Liver (tissue), 9 donors: ENCODE measurements around the gene ARHGEF9. TPM values are rescaled to one million over a fixed set of nuclear protein-coding genes. Genes with fewer than 3 reads are reported as not detected.

Experiments used
- DNase-seq: peaks from one replicate; pipeline ENCODE4 v3.0.0-alpha.2; 2017; ENCODE audit warnings: low spot score
- H3K27ac ChIP-seq, 2 donors: one replicate each; pipeline ENCODE4 v1.7.0; 2013; ENCODE audit warnings: inconsistent platforms in 2 of 2, low read length in 2 of 2, control low read depth in 1 of 2, low read depth in 1 of 2, mild to moderate bottlenecking in 1 of 2
- H3K27me3 ChIP-seq, 4 donors: one replicate each; pipeline versions ENCODE4 v1.6.1 to v1.7.0; 2013; ENCODE audit warnings: low read length in 3 of 4, inconsistent platforms in 1 of 4, mild to moderate bottlenecking in 1 of 4, moderate library complexity in 1 of 4; ENCODE audit not compliant: control insufficient read depth in 4 of 4, insufficient read depth in 4 of 4
- H3K36me3 ChIP-seq, 4 donors: one replicate each; pipeline versions ENCODE4 v1.6.1 to v1.7.0; 2013; ENCODE audit warnings: low read length in 3 of 4, mild to moderate bottlenecking in 3 of 4, low read depth in 1 of 4, moderate library complexity in 1 of 4; ENCODE audit not compliant: control insufficient read depth in 4 of 4, insufficient read depth in 3 of 4
- H3K4me1 ChIP-seq, 4 donors: one replicate each; pipeline versions ENCODE4 v1.6.1 to v1.7.0; 2013; ENCODE audit warnings: low read length in 3 of 4, mild to moderate bottlenecking in 3 of 4, moderate library complexity in 1 of 4; ENCODE audit not compliant: control insufficient read depth in 4 of 4, insufficient read depth in 4 of 4
- H3K4me3 ChIP-seq, 3 donors: one replicate each; pipeline versions ENCODE4 v1.6.1 to v1.7.0; 2013; ENCODE audit warnings: low read length in 3 of 3, control low read depth in 1 of 3, low read depth in 1 of 3, mild to moderate bottlenecking in 1 of 3
- H3K9ac ChIP-seq, 2 donors: one replicate each; pipeline ENCODE4 v1.7.0; 2013; ENCODE audit warnings: low read length in 2 of 2, mild to moderate bottlenecking in 2 of 2, moderate library complexity in 2 of 2, control low read depth in 1 of 2, low read depth in 1 of 2
- H3K9me3 ChIP-seq, 4 donors: one replicate each; pipeline versions ENCODE4 v1.6.1 to v1.7.0; 2013; ENCODE audit warnings: low read length in 3 of 4; ENCODE audit not compliant: control insufficient read depth in 4 of 4
- ATF3 ChIP-seq: IDR thresholded peaks from 2 replicates; pipeline ENCODE4 v1.6.1; 2016; ENCODE audit warnings: antibody characterized with exemption
- FOXA1 ChIP-seq: IDR thresholded peaks from 2 replicates; pipeline ENCODE4 v1.6.1; 2016; ENCODE audit warnings: antibody characterized with exemption
- FOXA2 ChIP-seq: IDR thresholded peaks from 2 replicates; pipeline ENCODE4 v1.6.1; 2016; ENCODE audit warnings: antibody characterized with exemption
- HNF4A ChIP-seq, 2 donors: conservative IDR thresholded peaks; 2 replicates each; pipeline ENCODE4 v1.6.1; 2016; ENCODE audit warnings: antibody characterized with exemption in 2 of 2, mild to moderate bottlenecking in 2 of 2
- HNF4G ChIP-seq: IDR thresholded peaks from 2 replicates; pipeline ENCODE4 v1.6.1; 2016; ENCODE audit warnings: antibody characterized with exemption
- JUND ChIP-seq, 2 donors: IDR thresholded peaks; 2 replicates each; pipeline ENCODE4 v1.6.1; 2016; ENCODE audit warnings: antibody characterized with exemption in 2 of 2
- NR2F2 ChIP-seq: IDR thresholded peaks from 2 replicates; pipeline ENCODE4 v1.6.1; 2016; ENCODE audit warnings: antibody characterized with exemption
- RAD21 ChIP-seq, 2 donors: IDR thresholded peaks; 2 replicates each; pipeline ENCODE4 v1.6.1; 2016; ENCODE audit warnings: antibody characterized with exemption in 2 of 2, mild to moderate bottlenecking in 2 of 2
- REST ChIP-seq: IDR thresholded peaks from 2 replicates; pipeline ENCODE4 v1.6.1; 2016; ENCODE audit warnings: antibody characterized with exemption, mild to moderate bottlenecking
- RXRA ChIP-seq, 2 donors: IDR thresholded peaks; 2 replicates each; pipeline ENCODE4 v1.6.1; 2017 to 2018; ENCODE audit warnings: antibody characterized with exemption in 2 of 2, mild to moderate bottlenecking in 1 of 2
- SP1 ChIP-seq: IDR thresholded peaks from 2 replicates; pipeline ENCODE4 v1.6.1; 2018; ENCODE audit warnings: antibody characterized with exemption, mild to moderate bottlenecking
- TAF1 ChIP-seq: conservative IDR thresholded peaks from 2 replicates; pipeline ENCODE4 v1.6.1; 2016; ENCODE audit warnings: antibody characterized with exemption, mild to moderate bottlenecking
- YY1 ChIP-seq: IDR thresholded peaks from 2 replicates; pipeline ENCODE4 v1.6.1; 2016; ENCODE audit warnings: antibody characterized with exemption, mild to moderate bottlenecking
- ZBTB33 ChIP-seq: IDR thresholded peaks from 2 replicates; pipeline ENCODE4 v1.6.1; 2016; ENCODE audit warnings: antibody characterized with exemption
- WGBS: extraction: QIAGEN DNeasy Blood & Tissue Kit; methylation state at CpG from one replicate; pipeline ENCODE4 v1.1.7; 2013; 5-methylcytosine and 5-hydroxymethylcytosine counted together
- polyA plus RNA-seq, 2 donors: library from polyadenylated mRNA; stranded (reverse) in 1 of 2; unstranded in 1 of 2; fragments of 200-250 nt in 1 of 2; fragments of >200 nt in 1 of 2; fragmentation: Nextera tagmentation in 1 of 2; extraction: Ambion mirVana in 1 of 2; gene quantifications; one replicate each; pipeline versions ENCODE4 v1.2.1 to v1.2.3, GENCODE V29; 2013 to 2015
- total RNA-seq, 2 donors: library from RNA; depleted of rRNA; stranded (reverse); fragments of >200 nt; gene quantifications; one replicate each; pipeline ENCODE4 v1.2.3, GENCODE V29; 2014
- TF ChIP-seq, protein P1 (sequence below): fragments of 150-350 bp; IDR thresholded peaks from 2 replicates; pipeline ENCODE4 v1.5.1; 2017; ENCODE audit warnings: improper control_type of control experiment, low read depth, low read length; ENCODE audit not compliant: missing input control
- TF ChIP-seq, protein P2 (sequence below): IDR thresholded peaks from 2 replicates; pipeline ENCODE4 v1.6.1; 2016; ENCODE audit warnings: antibody characterized with exemption
- donor health status: healthy.
- donor health status: healthy.
- donor health status: healthy.
- donor health status: healthy.
- donor health status: healthy.

Gene ARHGEF9
- total and polyA plus RNA-seq, 4 donors, result 2.1 to 9.0 (median 6.2) TPM

DNA sequence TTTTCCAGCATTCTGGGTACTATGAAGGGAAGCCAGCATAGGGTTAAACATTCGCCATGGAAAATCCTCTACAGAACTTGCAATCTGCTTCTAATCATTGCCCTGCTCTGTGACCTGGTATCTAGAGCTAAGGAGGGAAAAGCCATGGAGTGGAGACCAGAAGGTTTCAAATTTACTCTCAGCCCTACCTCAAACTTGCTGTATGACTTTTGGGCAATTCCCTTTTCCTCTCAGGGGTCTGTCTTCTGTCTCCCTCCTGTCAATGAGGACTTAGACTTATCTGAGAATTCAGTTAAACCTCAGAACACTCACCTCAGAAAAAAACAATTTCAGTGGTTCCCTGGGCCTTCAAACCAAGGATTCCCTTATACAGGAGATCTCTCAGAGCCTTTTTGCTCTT lies 29.1 kb downstream of the ARHGEF9 start:
- no peak overlapping the region for H3K4me3 ChIP-seq
- H3K4me1 ChIP-seq, result peaks cover 0 to 8% (median 4%) of the 10 kb centered on the region in 4 donors
- TF ChIP-seq, protein P1, sequence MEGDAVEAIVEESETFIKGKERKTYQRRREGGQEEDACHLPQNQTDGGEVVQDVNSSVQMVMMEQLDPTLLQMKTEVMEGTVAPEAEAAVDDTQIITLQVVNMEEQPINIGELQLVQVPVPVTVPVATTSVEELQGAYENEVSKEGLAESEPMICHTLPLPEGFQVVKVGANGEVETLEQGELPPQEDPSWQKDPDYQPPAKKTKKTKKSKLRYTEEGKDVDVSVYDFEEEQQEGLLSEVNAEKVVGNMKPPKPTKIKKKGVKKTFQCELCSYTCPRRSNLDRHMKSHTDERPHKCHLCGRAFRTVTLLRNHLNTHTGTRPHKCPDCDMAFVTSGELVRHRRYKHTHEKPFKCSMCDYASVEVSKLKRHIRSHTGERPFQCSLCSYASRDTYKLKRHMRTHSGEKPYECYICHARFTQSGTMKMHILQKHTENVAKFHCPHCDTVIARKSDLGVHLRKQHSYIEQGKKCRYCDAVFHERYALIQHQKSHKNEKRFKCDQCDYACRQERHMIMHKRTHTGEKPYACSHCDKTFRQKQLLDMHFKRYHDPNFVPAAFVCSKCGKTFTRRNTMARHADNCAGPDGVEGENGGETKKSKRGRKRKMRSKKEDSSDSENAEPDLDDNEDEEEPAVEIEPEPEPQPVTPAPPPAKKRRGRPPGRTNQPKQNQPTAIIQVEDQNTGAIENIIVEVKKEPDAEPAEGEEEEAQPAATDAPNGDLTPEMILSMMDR, result no peak
- TF ChIP-seq RAD21 (IDR thresholded peaks at IDR 0.05), result no peak
- no peak for TF ChIP-seq FOXA2
- no peak for TF ChIP-seq REST
- no peak for TF ChIP-seq HNF4A (conservative IDR thresholded peaks at IDR 0.05)
- TF ChIP-seq JUND (IDR thresholded peaks at IDR 0.05), result no peak
- no peak for TF ChIP-seq SP1
- TF ChIP-seq HNF4G, result no peak
- no peak for TF ChIP-seq FOXA1
- no peak for TF ChIP-seq ATF3
- TF ChIP-seq RXRA (IDR thresholded peaks at IDR 0.05), result no peak
- TF ChIP-seq ZBTB33, result no peak
- TF ChIP-seq NR2F2, result no peak
- no peak for TF ChIP-seq YY1
- TF ChIP-seq TAF1, result no peak
- TF ChIP-seq, protein P2, sequence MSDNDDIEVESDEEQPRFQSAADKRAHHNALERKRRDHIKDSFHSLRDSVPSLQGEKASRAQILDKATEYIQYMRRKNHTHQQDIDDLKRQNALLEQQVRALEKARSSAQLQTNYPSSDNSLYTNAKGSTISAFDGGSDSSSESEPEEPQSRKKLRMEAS, result no peak
- no peak overlapping the region for H3K9ac ChIP-seq
- 49% methylated on average over 1 of the region's 1 CpG for WGBS
- DNase-seq, result no peak
- no peaks in the 10 kb centered on the region for H3K9me3 ChIP-seq
- H3K27ac ChIP-seq, result no peak overlapping the region
- no peaks in the 10 kb centered on the region for H3K36me3 ChIP-seq
- H3K27me3 ChIP-seq, result peaks cover 0 to 2% (median 0%) of the 10 kb centered on the region in 4 donors
